ENCODE results near the gene ALK. TPM values are rescaled to one million over a fixed set of nuclear protein-coding genes. Genes with fewer than 3 reads are reported as not detected.

Gene ALK
- total RNA-seq, 3 donors from 2014 or later: 0.07 to 2.4 (median 0.09) TPM

- TF ChIP-seq CTCF (IDR thresholded peaks at IDR 0.05): no peak
- Histone ChIP-seq H3K4me1 (ENCODE audit: low read depth) (no peaks in the 10 kb centered on the region), H3K36me3 (ENCODE audit: low read depth) (no peaks in the 10 kb centered on the region), H3K9me3 (no peaks in the 10 kb centered on the region), H3K4me3 (no peak overlapping the region)
- DNase-seq: no peak
- no peak for ATAC-seq
- intact Hi-C loops (cut with DNase I, micrococcal nuclease): no loop called here
These were observed 729.6 kb downstream of the ALK start for GRCh38 chr2:29191817-29192216.

GRCh38 chr2:29189052-29189451 is 732.3 kb downstream of the ALK start:
- H3K4me3 ChIP-seq: no peak overlapping the region
- TF ChIP-seq CTCF (IDR thresholded peaks at IDR 0.05): no peak
- intact Hi-C loops (cut with DNase I, micrococcal nuclease): no loop called here
- H3K9me3 ChIP-seq: no peaks in the 10 kb centered on the region
- no peaks in the 10 kb centered on the region for H3K36me3 ChIP-seq (ENCODE audit: low read depth)
- no peak for DNase-seq
- peak; percentile 52 for ATAC-seq
- H3K4me1 ChIP-seq (ENCODE audit: low read depth): no peaks in the 10 kb centered on the region

- intact Hi-C loops (cut with DNase I, micrococcal nuclease): no loop called here
- DNase-seq (no peak), ATAC-seq (no peak)
- TF ChIP-seq CTCF (IDR thresholded peaks at IDR 0.05): no peak
- no peaks in the 10 kb centered on the region for H3K9me3 ChIP-seq
- no peak overlapping the region for H3K4me3 ChIP-seq
- no peaks in the 10 kb centered on the region for H3K4me1 ChIP-seq (ENCODE audit: low read depth)
- H3K36me3 ChIP-seq (ENCODE audit: low read depth): no peaks in the 10 kb centered on the region
These were observed 733.5 kb downstream of the ALK start for GRCh38 chr2:29187926-29188325.

GRCh38 chr2:29186817-29187216 is 734.6 kb downstream of the ALK start:
- no peak for TF ChIP-seq CTCF (IDR thresholded peaks at IDR 0.05)
- ATAC-seq: no peak

GRCh38 chr2:29184531-29184930 is 736.9 kb downstream of the ALK start:
- TF ChIP-seq CTCF (IDR thresholded peaks at IDR 0.05): no peak
- intact Hi-C loops (cut with DNase I, micrococcal nuclease): no loop called here
- no peaks in the 10 kb centered on the region for H3K9me3 ChIP-seq
- H3K4me3 ChIP-seq: no peak overlapping the region
- ATAC-seq (no peak), DNase-seq (no peak)
- no peaks in the 10 kb centered on the region for H3K4me1 ChIP-seq (ENCODE audit: low read depth)
- no peaks in the 10 kb centered on the region for H3K36me3 ChIP-seq (ENCODE audit: low read depth)

More at GRCh38 chr2:29186817-29187216, 734.6 kb downstream of the ALK start:
- DNase-seq: no peak
- intact Hi-C loops (cut with DNase I, micrococcal nuclease): no loop called here
- Histone ChIP-seq H3K4me1 (ENCODE audit: low read depth) (no peaks in the 10 kb centered on the region), H3K36me3 (ENCODE audit: low read depth) (no peaks in the 10 kb centered on the region), H3K9me3 (no peaks in the 10 kb centered on the region), H3K4me3 (no peak overlapping the region)

- Histone ChIP-seq H3K9me3 (no peaks in the 10 kb centered on the region), H3K36me3 (ENCODE audit: low read depth) (no peaks in the 10 kb centered on the region), H3K4me3 (no peak overlapping the region), H3K4me1 (ENCODE audit: low read depth) (no peaks in the 10 kb centered on the region)
- no peak for ATAC-seq
- intact Hi-C loops (cut with DNase I, micrococcal nuclease): no loop called here
- TF ChIP-seq CTCF (IDR thresholded peaks at IDR 0.05): no peak
- DNase-seq: no peak
These were observed 738.5 kb downstream of the ALK start for GRCh38 chr2:29182920-29183319.

Data from mucosa of descending colon (tissue), 3 donors.